ENCODE results near the gene ACVR2B. TPM values are rescaled to one million over a fixed set of nuclear protein-coding genes. Genes with fewer than 3 reads are reported as not detected.
"Not testable (repeated sequence)": the region's sequence is repeated elsewhere in the genome, so short reads cannot be mapped to it uniquely, and the experiment has no call there.

ACVR2B gene
- total and polyA plus RNA-seq, 2 experiments from 2014 or later = 27.9 to 98.7 TPM

- no peak for TF ChIP-seq REST (IDR thresholded peaks at IDR 0.05; ENCODE audit: unreplicated experiment)
- no peak for TF ChIP-seq NANOG (IDR thresholded peaks at IDR 0.05; ENCODE audit: borderline replicate concordance)
- TF ChIP-seq CREB1 (CRISPR knock-in tag; IDR thresholded peaks at IDR 0.05; ENCODE audit: low read depth) = no peak
- TF ChIP-seq STAT1 (IDR thresholded peaks at IDR 0.05; ENCODE audit: unreplicated experiment) = no peak
- TF ChIP-seq CTCF (conservative IDR thresholded peaks at IDR 0.05; ENCODE audit: low read depth in 2 of 2) = no peak
- TF ChIP-seq EZH2phosphoT487 (IDR thresholded peaks at IDR 0.05; ENCODE audit: unreplicated experiment) = no peak
Measured at GRCh38 chr3:38421679-38422336, 31.9 kb upstream of the ACVR2B start (continued).

GRCh38 chr3:38426798-38427426 is 26.8 kb upstream of the ACVR2B start:
- H3K4me1 ChIP-seq (ENCODE audit: insufficient read depth); H3K27me3 ChIP-seq (ENCODE audit: insufficient read depth); H3K79me2 ChIP-seq (replicated peaks; ENCODE audit: insufficient read depth); H4K20me1 ChIP-seq (replicated peaks; ENCODE audit: insufficient read depth); DNase-seq (ENCODE audit: low spot score); H3K27ac ChIP-seq (ENCODE audit: low read depth); H3K4me3 Mint-ChIP-seq; ATAC-seq; H3K27ac Mint-ChIP-seq; H3F3A ChIP-seq (replicated peaks; ENCODE audit: low read depth); H3K4me2 ChIP-seq; H3K9me2 ChIP-seq (ENCODE audit: insufficient read depth); H3K4me3 ChIP-seq; H3K4me1 Mint-ChIP-seq; H2AFZ ChIP-seq; H3K36me3 ChIP-seq (ENCODE audit: insufficient read depth); H3K27me3 Mint-ChIP-seq (ENCODE audit: insufficient read depth, low read depth, poor library complexity): not testable (repeated sequence)
- H3K36me3 Mint-ChIP-seq (ENCODE audit: low read depth) = peaks cover 17% of the 10 kb centered on the region
- peaks cover 23% of the 10 kb centered on the region for H3K9me3 Mint-ChIP-seq

- DNase-seq (ENCODE audit: low spot score) = peak; percentile 28
- not testable (repeated sequence) for H4K20me1 ChIP-seq (replicated peaks; ENCODE audit: insufficient read depth); H3K27ac ChIP-seq (ENCODE audit: low read depth); ATAC-seq; H2AFZ ChIP-seq; H3K4me1 Mint-ChIP-seq; H3K27me3 Mint-ChIP-seq (ENCODE audit: insufficient read depth, low read depth, poor library complexity); H3K9me2 ChIP-seq (ENCODE audit: insufficient read depth); H3K27ac Mint-ChIP-seq; H3K27me3 ChIP-seq (ENCODE audit: insufficient read depth); H3K4me1 ChIP-seq (ENCODE audit: insufficient read depth); H3K79me2 ChIP-seq (replicated peaks; ENCODE audit: insufficient read depth); H3K4me3 Mint-ChIP-seq; H3K4me2 ChIP-seq; H3K4me3 ChIP-seq; H3F3A ChIP-seq (replicated peaks; ENCODE audit: low read depth)
- peaks cover 12% of the 10 kb centered on the region for H3K36me3 ChIP-seq (ENCODE audit: insufficient read depth)
- Mint-ChIP-seq H3K9me3 (peaks cover 82% of the 10 kb centered on the region), H3K36me3 (ENCODE audit: low read depth) (peaks cover 59% of the 10 kb centered on the region)
Measured at GRCh38 chr3:38432871-38433658, 20.6 kb upstream of the ACVR2B start.

GRCh38 chr3:38433661-38434060 is 20.0 kb upstream of the ACVR2B start:
- H3F3A ChIP-seq (replicated peaks; ENCODE audit: low read depth); H3K79me2 ChIP-seq (replicated peaks; ENCODE audit: insufficient read depth); H2AFZ ChIP-seq; H3K27me3 ChIP-seq (ENCODE audit: insufficient read depth); H3K9me2 ChIP-seq (ENCODE audit: insufficient read depth); H3K4me3 Mint-ChIP-seq; H3K4me3 ChIP-seq; H3K27ac ChIP-seq (ENCODE audit: low read depth); DNase-seq (ENCODE audit: low spot score); H3K4me1 ChIP-seq (ENCODE audit: insufficient read depth); H3K27ac Mint-ChIP-seq; H3K4me1 Mint-ChIP-seq; ATAC-seq; H4K20me1 ChIP-seq (replicated peaks; ENCODE audit: insufficient read depth); H3K4me2 ChIP-seq; H3K27me3 Mint-ChIP-seq (ENCODE audit: insufficient read depth, low read depth, poor library complexity): not testable (repeated sequence)
- Mint-ChIP-seq H3K36me3 (ENCODE audit: low read depth) (peaks cover 59% of the 10 kb centered on the region), H3K9me3 (peaks cover 88% of the 10 kb centered on the region)
- peaks cover 12% of the 10 kb centered on the region for H3K36me3 ChIP-seq (ENCODE audit: insufficient read depth)
